ENCODE results near the gene FDPS. TPM values are rescaled to one million over a fixed set of nuclear protein-coding genes. Genes with fewer than 3 reads are reported as not detected.

The FDPS gene
- total RNA-seq, 4 donors from 2014 or later, result 89.0 to 103 (median 98.9) TPM

DNA sequence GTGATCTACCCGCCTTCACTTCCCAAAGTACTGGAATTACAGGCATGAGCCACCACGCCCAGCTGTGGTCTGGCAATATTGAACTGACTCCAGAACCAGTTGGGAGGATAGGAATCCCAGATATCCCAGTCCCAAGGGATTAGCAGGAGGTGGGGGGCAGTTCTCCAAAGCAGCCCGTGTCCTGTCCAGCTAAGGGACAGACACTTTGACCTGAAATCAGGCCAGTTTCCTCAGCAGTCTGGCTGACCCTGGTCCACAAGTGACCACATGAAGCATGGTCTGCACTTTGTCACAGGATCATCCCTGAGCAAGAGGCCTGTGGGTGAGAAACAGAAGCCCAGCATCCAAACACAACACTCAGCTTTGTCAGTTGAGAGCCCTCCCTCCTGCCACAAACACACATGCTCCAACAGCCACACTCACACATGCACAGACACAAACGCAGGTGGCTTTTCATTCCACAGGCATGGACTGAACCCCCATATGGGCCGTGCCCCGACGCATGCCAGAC, 2.7 kb upstream of the FDPS start:
- H3K4me3 ChIP-seq (replicated peaks in 1 of 3), result no peak overlapping the region
- H3K27ac ChIP-seq, result no peak overlapping the region
- intact Hi-C loops (cut with DNase I), result no loop called here
- no peaks in the 10 kb centered on the region for H3K9me3 ChIP-seq
- H3K36me3 ChIP-seq, result no peaks in the 10 kb centered on the region
- WGBS, 2 donors, result 55 to 86% methylated on average over 3 to 7 of the region's 7 CpGs
- H3K27me3 ChIP-seq, result no peaks in the 10 kb centered on the region
- peaks cover 13 to 20% of the 10 kb centered on the region in 2 donors for H3K4me1 ChIP-seq
- DNase-seq, result no peak
- no peak for TF ChIP-seq CTCF (IDR thresholded peaks at IDR 0.05)
- no peak for TF ChIP-seq POLR2A (IDR thresholded peaks at IDR 0.05)

DNA sequence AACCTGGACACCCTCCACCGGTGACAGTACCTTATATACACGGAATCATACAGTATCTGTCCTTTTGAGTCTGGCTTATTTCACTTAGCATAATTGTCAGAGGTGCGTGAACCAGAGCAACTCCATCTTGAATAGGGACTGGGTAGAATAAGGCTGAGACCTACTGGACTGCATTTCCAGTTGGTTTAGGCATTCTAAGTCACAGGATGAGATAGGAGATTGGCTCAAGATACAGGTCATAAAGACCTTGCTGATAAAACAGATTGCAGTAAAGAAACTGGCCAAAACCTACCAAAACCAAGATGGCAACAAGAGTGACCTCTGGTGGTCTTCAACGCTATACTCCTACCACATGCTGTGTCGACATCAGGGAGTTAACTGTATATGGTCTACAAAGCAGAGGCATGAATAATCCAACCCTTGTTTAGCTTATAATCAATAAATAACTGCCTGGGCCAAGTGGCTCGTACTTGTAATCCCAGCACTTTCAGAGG, 1.4 kb upstream of the FDPS start:
- WGBS, 2 donors, result 51 to 62% methylated on average over 6 of the region's 6 CpGs
- no peaks in the 10 kb centered on the region for H3K9me3 ChIP-seq
- H3K4me1 ChIP-seq, result peaks cover 13 to 20% of the 10 kb centered on the region in 2 donors
- H3K27ac ChIP-seq, result no peak overlapping the region
- H3K27me3 ChIP-seq, result no peaks in the 10 kb centered on the region
- intact Hi-C loops (cut with DNase I), result no loop called here
- H3K4me3 ChIP-seq (replicated peaks in 1 of 3), result no peak overlapping the region
- no peak for DNase-seq
- no peak for TF ChIP-seq POLR2A (IDR thresholded peaks at IDR 0.05)
- TF ChIP-seq CTCF (IDR thresholded peaks at IDR 0.05), result peak in 1 of 6 experiments; percentile 3
- H3K36me3 ChIP-seq, result no peaks in the 10 kb centered on the region

- 2 to 7% methylated on average over 9 to 11 of the region's 11 CpGs for WGBS, 2 donors
- H3K9me3 ChIP-seq, result no peaks in the 10 kb centered on the region
- no peaks in the 10 kb centered on the region for H3K36me3 ChIP-seq
- TF ChIP-seq POLR2A (IDR thresholded peaks at IDR 0.05) (no peak), CTCF (IDR thresholded peaks at IDR 0.05) (no peak)
- DNase-seq, result peak; percentile 52 to 54
- H3K4me3 ChIP-seq (replicated peaks in 1 of 3), result peak overlapping the region; percentile 34 to 55 (median 52)
- intact Hi-C loops (cut with DNase I), result no loop called here
- no peaks in the 10 kb centered on the region for H3K27me3 ChIP-seq
- peaks cover 13 to 20% of the 10 kb centered on the region in 2 donors for H3K4me1 ChIP-seq
- H3K27ac ChIP-seq, result peak overlapping the region; percentile 31 to 81 (median 79)
Observed at GRCh38 chr1:155309423-155310021, 856 bp downstream of the FDPS start.

- Histone ChIP-seq H3K4me3 (replicated peaks in 1 of 3) (no peak overlapping the region), H3K36me3 (no peaks in the 10 kb centered on the region), H3K27ac (no peak overlapping the region), H3K27me3 (no peaks in the 10 kb centered on the region), H3K4me1 (peaks cover 13% of the 10 kb centered on the region in 2 donors), H3K9me3 (no peaks in the 10 kb centered on the region)
- DNase-seq, result no peak
- no peak for TF ChIP-seq CTCF (IDR thresholded peaks at IDR 0.05)
- TF ChIP-seq POLR2A (IDR thresholded peaks at IDR 0.05), result no peak
- intact Hi-C loops (cut with DNase I), result no loop called here
- WGBS, 2 donors, result 84 to 90% methylated on average over 8 of the region's 8 CpGs
Observed at GRCh38 chr1:155313261-155313660, 4.6 kb downstream of the FDPS start.

DNA sequence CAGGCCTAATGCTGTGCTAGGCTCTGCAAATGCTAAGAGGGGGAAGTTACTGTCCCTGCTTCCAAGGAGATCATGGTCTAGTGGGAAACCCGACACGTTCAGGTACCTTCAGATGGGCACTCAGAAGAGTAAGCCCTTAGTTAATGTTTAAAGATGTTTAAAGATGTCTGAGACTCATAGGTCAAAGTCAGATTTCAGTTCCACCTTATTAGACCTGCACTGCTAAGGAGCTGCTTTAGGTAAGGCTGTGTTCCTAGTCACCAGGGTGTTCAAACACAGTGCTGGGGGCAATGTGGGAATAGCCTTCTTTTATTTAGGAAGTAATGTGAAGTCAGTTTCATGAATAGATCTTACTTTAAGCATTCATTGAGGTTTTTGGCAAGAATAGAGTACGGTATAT, 8.3 kb downstream of the FDPS start:
- Histone ChIP-seq H3K36me3 (no peaks in the 10 kb centered on the region), H3K4me1 (peaks cover 12 to 16% of the 10 kb centered on the region in 2 donors), H3K4me3 (replicated peaks in 1 of 3) (no peak overlapping the region), H3K27ac (no peak overlapping the region), H3K9me3 (no peaks in the 10 kb centered on the region), H3K27me3 (no peaks in the 10 kb centered on the region)
- no peak for DNase-seq
- TF ChIP-seq CTCF (IDR thresholded peaks at IDR 0.05) (no peak), POLR2A (IDR thresholded peaks at IDR 0.05) (no peak)
- WGBS, 2 donors, result 90 to 97% methylated on average over 3 of the region's 3 CpGs
- intact Hi-C loops (cut with DNase I), result no loop called here
